IMR-90 (cell line): ENCODE data around the gene NFYC. TPM values are rescaled to one million over a fixed set of nuclear protein-coding genes. Genes with fewer than 3 reads are reported as not detected.

Experiments used
- polyA plus RNA-seq, 3 experiments: library from polyadenylated mRNA; depleted of rRNA; stranded (reverse); fragments of >200 nt; gene quantifications; 2 replicates each; pipeline ENCODE4 v1.2.3, GENCODE V29; 2012; ENCODE audit warnings: low replicate concordance in 1 of 3
- total RNA-seq: library from RNA; depleted of rRNA; stranded (reverse); fragments of >200 nt; gene quantifications from 2 replicates; pipeline ENCODE4 v1.2.3, GENCODE V29; 2012
- TF ChIP-seq, protein P1 (sequence below): conservative IDR thresholded peaks from 2 replicates; pipeline ENCODE4 v1.5.1; 2012; ENCODE audit warnings: mild to moderate bottlenecking, low read depth, low read length, improper control_type of control experiment

The NFYC gene
- total and polyA plus RNA-seq, 2 of the 4 experiments (the other 2 are of a cell fraction) = 45.2 to 62.2 TPM

DNA sequence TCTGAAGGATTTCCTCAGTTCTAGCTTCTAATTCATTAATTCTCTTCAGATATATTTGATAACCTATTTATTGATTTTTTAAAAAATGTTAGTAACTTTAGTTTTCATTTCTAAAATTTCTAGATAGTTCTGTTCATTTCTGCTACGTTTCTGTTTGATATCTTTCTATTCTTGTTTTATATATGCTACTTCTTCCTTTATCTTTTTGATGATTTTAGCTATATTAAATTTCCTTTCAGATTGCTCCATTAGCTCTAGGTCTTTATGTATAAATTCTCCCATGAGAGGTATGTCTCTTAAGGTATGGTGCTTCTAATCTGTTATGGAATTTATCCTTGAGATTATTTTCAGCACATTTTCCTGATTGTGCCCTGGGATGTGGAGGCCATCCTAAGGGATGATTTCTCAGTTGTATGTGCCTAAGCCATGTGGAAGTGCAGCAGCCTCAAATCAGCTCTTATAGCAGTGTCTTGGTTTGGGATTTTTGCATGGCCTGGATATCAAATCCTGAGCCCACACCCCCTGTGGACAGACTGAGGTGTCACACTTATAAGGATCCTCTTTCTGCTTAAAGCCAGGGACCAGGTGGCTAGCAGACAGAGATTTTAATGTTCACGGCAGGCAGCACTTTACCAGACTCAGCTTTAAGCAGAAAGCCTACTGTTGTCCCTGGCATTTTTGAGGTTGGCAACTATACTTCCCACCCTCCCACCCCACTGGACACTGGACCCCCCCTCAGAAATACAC is 85.9 kb downstream of the NFYC start (continued):
- TF ChIP-seq, protein P1, sequence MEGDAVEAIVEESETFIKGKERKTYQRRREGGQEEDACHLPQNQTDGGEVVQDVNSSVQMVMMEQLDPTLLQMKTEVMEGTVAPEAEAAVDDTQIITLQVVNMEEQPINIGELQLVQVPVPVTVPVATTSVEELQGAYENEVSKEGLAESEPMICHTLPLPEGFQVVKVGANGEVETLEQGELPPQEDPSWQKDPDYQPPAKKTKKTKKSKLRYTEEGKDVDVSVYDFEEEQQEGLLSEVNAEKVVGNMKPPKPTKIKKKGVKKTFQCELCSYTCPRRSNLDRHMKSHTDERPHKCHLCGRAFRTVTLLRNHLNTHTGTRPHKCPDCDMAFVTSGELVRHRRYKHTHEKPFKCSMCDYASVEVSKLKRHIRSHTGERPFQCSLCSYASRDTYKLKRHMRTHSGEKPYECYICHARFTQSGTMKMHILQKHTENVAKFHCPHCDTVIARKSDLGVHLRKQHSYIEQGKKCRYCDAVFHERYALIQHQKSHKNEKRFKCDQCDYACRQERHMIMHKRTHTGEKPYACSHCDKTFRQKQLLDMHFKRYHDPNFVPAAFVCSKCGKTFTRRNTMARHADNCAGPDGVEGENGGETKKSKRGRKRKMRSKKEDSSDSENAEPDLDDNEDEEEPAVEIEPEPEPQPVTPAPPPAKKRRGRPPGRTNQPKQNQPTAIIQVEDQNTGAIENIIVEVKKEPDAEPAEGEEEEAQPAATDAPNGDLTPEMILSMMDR = no peak
